Measurements from ENCODE around the gene CACFD1. TPM values are rescaled to one million over a fixed set of nuclear protein-coding genes. Genes with fewer than 3 reads are reported as not detected.

The CACFD1 gene
- polyA plus RNA-seq, 2 donors = 7.0 to 7.9 TPM

DNA sequence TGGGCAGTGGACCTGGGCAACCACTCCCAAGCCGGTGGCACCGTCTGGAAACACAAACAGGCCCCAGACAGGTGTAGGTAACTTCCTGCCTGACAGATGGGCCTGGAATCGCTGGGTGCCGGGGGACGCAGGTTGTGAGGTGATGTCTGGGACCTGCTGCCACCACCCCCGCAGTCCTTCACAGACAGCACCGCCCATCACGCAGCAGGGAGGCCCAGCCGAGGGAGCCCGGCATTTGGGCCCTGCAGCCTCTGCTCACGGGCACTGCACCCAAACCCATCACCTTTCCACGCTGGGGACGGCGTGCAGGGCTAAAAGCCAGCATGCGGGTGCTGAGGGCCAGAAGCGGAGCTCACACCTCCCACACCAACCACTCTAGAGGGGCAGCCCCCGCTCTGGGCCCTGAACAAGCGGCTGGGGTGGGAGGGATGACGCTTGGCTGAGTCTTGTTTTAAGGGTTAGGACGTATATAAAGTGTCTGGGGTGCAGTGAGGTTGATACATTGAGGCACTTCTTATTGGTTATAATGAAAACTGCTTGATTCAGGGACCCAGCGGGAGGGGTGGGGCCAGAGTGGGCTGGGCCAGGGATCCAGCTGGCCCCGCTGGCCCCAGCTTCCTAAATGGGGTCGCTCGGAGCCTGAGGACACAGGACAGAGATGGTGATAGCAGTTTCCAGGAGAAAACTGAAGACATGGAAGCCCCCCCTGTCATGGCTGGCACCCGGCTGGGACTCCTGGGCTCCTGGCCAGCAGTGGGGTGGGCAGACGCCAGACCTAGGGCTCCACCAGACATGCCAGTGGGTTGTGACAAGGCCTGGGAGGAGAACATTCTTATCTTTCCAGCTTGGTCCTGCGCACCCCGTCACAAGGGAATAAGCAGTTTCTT lies 53.7 kb downstream of the CACFD1 start:
- H3K36me3 ChIP-seq (ENCODE audit: control insufficient read depth in 2 of 2, insufficient read depth in 2 of 2, low read length in 1 of 2) = no peaks in the 10 kb centered on the region
- no peak overlapping the region for H3K4me3 ChIP-seq (ENCODE audit: low read depth in 1 of 2, low read length in 2 of 2)
- H3K9me3 ChIP-seq (ENCODE audit: control insufficient read depth in 2 of 2, insufficient read depth in 1 of 2, low read depth in 1 of 2, low read length in 1 of 2) = no peaks in the 10 kb centered on the region
- no peak overlapping the region for H3K27ac ChIP-seq (ENCODE audit: low read depth in 2 of 2, low read length in 1 of 2)
- peaks cover 0 to 13% of the 10 kb centered on the region in 2 donors for H3K4me1 ChIP-seq (ENCODE audit: control insufficient read depth in 2 of 2, insufficient read depth in 2 of 2, low read length in 1 of 2)
- WGBS, 2 donors = 69 to 70% methylated on average over 28 of the region's 28 CpGs
- no peaks in the 10 kb centered on the region for H3K27me3 ChIP-seq (ENCODE audit: control insufficient read depth in 1 of 2, insufficient read depth in 2 of 2, low read length in 2 of 2)

DNA sequence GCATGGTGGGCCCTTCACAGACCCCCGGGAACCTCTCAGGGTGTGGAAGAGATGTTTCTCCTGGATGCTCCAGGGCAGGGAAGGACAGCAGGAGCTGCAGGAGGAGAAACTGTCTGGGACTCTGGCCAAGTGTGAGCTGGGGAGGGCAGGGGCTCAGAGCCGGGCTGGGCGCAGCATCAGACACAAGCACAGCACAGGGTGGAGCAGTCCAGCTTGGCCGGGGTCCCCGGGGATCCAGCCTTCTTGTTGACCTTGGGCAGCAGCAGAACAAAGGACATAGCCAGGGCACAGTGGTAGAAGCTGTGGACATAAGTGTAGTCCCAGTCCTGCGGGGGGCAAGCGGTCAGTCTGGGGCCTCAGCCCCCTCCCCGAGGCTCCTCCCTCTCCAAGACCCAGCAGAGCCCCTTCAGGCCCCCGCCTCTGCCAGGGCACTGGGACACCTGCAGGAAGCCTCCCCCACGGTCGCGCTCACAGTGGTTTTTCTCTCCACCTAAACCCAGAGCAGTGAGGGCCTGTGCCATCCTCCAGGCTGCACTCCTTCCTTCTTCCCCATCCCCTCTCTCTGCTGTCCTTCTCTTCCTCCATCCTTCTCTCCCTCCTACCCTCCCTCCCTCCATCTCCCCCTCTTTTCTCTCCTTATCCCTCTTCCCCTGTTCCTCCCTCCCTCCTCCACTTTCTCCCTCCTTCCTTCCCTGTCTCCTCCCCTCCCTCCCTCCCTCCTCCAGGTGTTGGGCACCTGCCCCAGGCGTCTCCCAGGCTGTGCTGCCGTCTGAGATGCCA lies 54.9 kb downstream of the CACFD1 start:
- Histone ChIP-seq H3K36me3 (ENCODE audit: control insufficient read depth in 2 of 2, insufficient read depth in 2 of 2, low read length in 1 of 2) (no peaks in the 10 kb centered on the region), H3K4me1 (ENCODE audit: control insufficient read depth in 2 of 2, insufficient read depth in 2 of 2, low read length in 1 of 2) (peaks cover 0 to 8% of the 10 kb centered on the region in 2 donors), H3K27ac (ENCODE audit: low read depth in 2 of 2, low read length in 1 of 2) (no peak overlapping the region), H3K27me3 (ENCODE audit: control insufficient read depth in 1 of 2, insufficient read depth in 2 of 2, low read length in 2 of 2) (no peaks in the 10 kb centered on the region), H3K4me3 (ENCODE audit: low read depth in 1 of 2, low read length in 2 of 2) (no peak overlapping the region), H3K9me3 (ENCODE audit: control insufficient read depth in 2 of 2, insufficient read depth in 1 of 2, low read depth in 1 of 2, low read length in 1 of 2) (no peaks in the 10 kb centered on the region)
- WGBS, 2 donors = 37 to 42% methylated on average over 10 to 14 of the region's 14 CpGs

DNA sequence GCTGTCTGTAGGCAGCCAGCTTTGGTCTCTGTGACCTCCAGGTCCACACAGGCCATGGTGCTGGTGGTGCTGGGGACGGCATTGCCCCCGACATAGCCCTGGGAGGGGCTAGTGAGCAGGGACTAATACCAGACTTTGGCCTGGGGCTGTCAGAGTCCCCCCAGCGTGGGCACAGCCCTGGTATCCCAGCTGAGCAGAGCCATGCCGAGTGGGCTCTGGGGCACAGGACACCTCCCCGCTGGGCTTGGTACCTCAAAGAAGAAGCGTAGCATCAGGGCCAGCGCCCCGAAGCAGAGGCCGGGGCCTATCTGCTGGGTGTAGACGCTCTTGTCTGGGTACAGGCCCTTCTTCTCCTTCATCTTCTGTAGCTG lies 55.4 kb downstream of the CACFD1 start:
- H3K4me1 ChIP-seq (ENCODE audit: control insufficient read depth in 2 of 2, insufficient read depth in 2 of 2, low read length in 1 of 2) = peaks cover 0 to 8% of the 10 kb centered on the region in 2 donors

DNA sequence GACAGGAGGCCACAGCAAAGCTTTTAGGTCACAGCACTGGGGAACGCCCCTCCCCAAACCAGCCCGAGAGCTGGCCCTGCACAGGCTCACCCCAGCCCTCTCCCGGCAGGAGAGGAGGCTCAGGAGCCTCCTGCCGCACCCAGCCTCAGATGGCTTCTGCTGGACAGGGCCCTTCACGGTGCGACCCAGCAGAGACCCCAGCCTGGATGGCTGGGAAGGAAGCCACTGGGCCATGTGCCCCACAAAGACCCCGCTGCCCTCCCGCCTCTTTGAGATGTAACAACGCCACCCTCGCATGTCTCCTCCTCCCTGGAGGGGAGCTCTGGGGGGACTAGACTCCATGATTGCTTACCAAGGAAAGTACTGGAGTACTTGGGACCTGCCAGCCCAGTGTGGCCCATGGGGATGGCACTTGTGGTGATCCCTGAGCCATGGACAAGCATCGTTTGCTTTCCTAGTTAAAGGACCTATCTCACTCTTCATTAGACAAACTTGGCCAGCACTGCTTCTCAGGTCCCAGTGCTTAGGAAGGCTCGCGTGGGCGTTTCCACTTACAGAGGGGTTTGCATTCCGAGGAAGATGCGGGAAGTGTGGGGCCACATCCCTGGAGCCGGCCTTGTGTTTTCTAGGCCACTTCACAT lies 56.0 kb downstream of the CACFD1 start:
- Histone ChIP-seq H3K36me3 (ENCODE audit: control insufficient read depth in 2 of 2, insufficient read depth in 2 of 2, low read length in 1 of 2) (no peaks in the 10 kb centered on the region), H3K27ac (ENCODE audit: low read depth in 2 of 2, low read length in 1 of 2) (no peak overlapping the region), H3K4me1 (ENCODE audit: control insufficient read depth in 2 of 2, insufficient read depth in 2 of 2, low read length in 1 of 2) (peaks cover 0 to 8% of the 10 kb centered on the region in 2 donors), H3K4me3 (ENCODE audit: low read depth in 1 of 2, low read length in 2 of 2) (no peak overlapping the region), H3K9me3 (ENCODE audit: control insufficient read depth in 2 of 2, insufficient read depth in 1 of 2, low read depth in 1 of 2, low read length in 1 of 2) (no peaks in the 10 kb centered on the region), H3K27me3 (ENCODE audit: control insufficient read depth in 1 of 2, insufficient read depth in 2 of 2, low read length in 2 of 2) (no peaks in the 10 kb centered on the region)
- WGBS, 2 donors = 89 to 93% methylated on average over 17 of the region's 17 CpGs

More for the DNA sequence above, 55.4 kb downstream of the CACFD1 start:
- no peak overlapping the region for H3K27ac ChIP-seq (ENCODE audit: low read depth in 2 of 2, low read length in 1 of 2)
- no peaks in the 10 kb centered on the region for H3K27me3 ChIP-seq (ENCODE audit: control insufficient read depth in 1 of 2, insufficient read depth in 2 of 2, low read length in 2 of 2)
- H3K4me3 ChIP-seq (ENCODE audit: low read depth in 1 of 2, low read length in 2 of 2) = no peak overlapping the region
- H3K9me3 ChIP-seq (ENCODE audit: control insufficient read depth in 2 of 2, insufficient read depth in 1 of 2, low read depth in 1 of 2, low read length in 1 of 2) = no peaks in the 10 kb centered on the region
- WGBS, 2 donors = 85 to 87% methylated on average over 10 of the region's 10 CpGs
- no peaks in the 10 kb centered on the region for H3K36me3 ChIP-seq (ENCODE audit: control insufficient read depth in 2 of 2, insufficient read depth in 2 of 2, low read length in 1 of 2)

DNA sequence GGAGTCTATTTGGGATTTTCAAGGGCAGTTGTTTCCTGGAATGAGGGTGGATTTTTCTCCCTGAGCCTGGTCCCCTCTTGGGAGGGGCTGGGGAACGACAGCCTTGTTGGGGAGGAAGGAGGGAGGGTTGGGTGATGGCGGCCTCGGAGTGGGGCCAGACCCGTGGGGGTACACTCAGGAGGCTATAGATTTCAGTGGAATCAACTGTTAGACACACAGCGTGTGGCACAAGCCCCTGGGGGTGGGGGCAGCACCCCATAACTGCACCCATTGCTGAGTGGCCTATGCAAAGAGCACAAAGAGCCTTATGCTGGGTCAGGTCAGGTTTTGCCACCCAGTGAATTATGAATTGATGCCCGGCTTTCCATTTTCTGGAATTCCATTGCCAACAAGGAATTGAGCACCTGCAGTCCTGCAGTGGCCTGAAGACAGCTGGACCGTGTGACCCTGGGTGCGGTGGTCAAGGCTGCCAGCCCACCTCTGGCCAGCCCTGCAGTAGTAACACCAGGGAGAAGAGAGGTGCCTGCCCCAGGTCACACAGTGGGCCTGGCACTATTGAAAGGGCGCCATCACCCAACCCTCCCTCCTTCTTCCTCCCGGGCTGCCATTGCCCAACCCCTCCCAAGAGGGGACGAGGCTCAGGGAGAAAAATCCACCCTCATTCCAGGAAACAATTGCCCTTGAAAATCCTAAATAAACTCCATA lies 56.6 kb downstream of the CACFD1 start:
- H3K27me3 ChIP-seq (ENCODE audit: control insufficient read depth in 1 of 2, insufficient read depth in 2 of 2, low read length in 2 of 2) = no peaks in the 10 kb centered on the region
- no peaks in the 10 kb centered on the region for H3K9me3 ChIP-seq (ENCODE audit: control insufficient read depth in 2 of 2, insufficient read depth in 1 of 2, low read depth in 1 of 2, low read length in 1 of 2)
- 71 to 75% methylated on average over 11 of the region's 11 CpGs for WGBS, 2 donors
- H3K4me1 ChIP-seq (ENCODE audit: control insufficient read depth in 2 of 2, insufficient read depth in 2 of 2, low read length in 1 of 2) = peaks cover 0 to 8% of the 10 kb centered on the region in 2 donors
- no peak overlapping the region for H3K4me3 ChIP-seq (ENCODE audit: low read depth in 1 of 2, low read length in 2 of 2)
- no peak overlapping the region for H3K27ac ChIP-seq (ENCODE audit: low read depth in 2 of 2, low read length in 1 of 2)
- no peaks in the 10 kb centered on the region for H3K36me3 ChIP-seq (ENCODE audit: control insufficient read depth in 2 of 2, insufficient read depth in 2 of 2, low read length in 1 of 2)

DNA sequence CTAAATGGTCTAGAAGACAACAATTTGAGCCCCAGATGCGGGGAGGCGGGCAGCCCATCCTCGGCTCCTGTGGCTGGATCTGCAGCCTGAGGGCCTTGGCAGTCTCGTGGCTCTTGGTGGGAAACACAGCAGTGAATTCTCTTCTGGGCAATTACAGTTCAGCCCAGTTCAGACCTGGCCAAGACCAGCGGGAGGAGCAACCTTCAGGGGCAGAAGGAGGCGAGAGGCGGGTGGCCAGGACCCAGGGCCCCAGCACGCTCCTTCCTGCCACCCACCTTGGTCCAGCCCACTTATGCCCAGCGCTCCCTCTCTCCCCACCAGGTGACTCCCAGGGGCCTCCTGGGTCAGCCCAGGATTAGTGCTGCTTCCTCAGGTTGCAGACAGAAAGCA lies 57.2 kb downstream of the CACFD1 start:
- 77 to 81% methylated on average over 9 of the region's 9 CpGs for WGBS, 2 donors
- peaks cover 0 to 8% of the 10 kb centered on the region in 2 donors for H3K4me1 ChIP-seq (ENCODE audit: control insufficient read depth in 2 of 2, insufficient read depth in 2 of 2, low read length in 1 of 2)
- H3K4me3 ChIP-seq (ENCODE audit: low read depth in 1 of 2, low read length in 2 of 2) = no peak overlapping the region
- H3K27ac ChIP-seq (ENCODE audit: low read depth in 2 of 2, low read length in 1 of 2) = no peak overlapping the region
- no peaks in the 10 kb centered on the region for H3K36me3 ChIP-seq (ENCODE audit: control insufficient read depth in 2 of 2, insufficient read depth in 2 of 2, low read length in 1 of 2)
- no peaks in the 10 kb centered on the region for H3K9me3 ChIP-seq (ENCODE audit: control insufficient read depth in 2 of 2, insufficient read depth in 1 of 2, low read depth in 1 of 2, low read length in 1 of 2)
- no peaks in the 10 kb centered on the region for H3K27me3 ChIP-seq (ENCODE audit: control insufficient read depth in 1 of 2, insufficient read depth in 2 of 2, low read length in 2 of 2)

DNA sequence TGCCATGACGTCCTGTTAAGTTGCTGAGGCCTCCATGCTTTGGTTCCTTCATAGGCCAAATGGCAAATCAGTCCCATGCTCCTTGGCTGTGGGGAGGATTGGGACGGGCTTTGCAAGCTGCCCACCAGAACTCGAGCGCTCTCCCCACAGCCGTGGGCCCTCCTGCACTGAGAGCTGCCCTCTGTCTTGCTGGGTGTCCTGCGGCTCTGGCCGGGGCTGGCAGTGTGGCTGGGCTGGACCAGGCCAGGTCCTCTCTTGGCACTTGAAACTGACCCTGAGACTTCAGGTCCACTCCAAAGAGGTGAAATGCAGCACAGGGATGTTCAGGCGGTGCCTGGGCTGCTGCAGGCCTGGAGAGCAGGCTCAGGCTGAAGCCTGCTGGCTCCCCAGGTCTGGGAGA lies 57.9 kb downstream of the CACFD1 start:
- no peak overlapping the region for H3K4me3 ChIP-seq (ENCODE audit: low read depth in 1 of 2, low read length in 2 of 2)
- H3K9me3 ChIP-seq (ENCODE audit: control insufficient read depth in 2 of 2, insufficient read depth in 1 of 2, low read depth in 1 of 2, low read length in 1 of 2) = no peaks in the 10 kb centered on the region
- peaks cover 0 to 5% of the 10 kb centered on the region in 2 donors for H3K4me1 ChIP-seq (ENCODE audit: control insufficient read depth in 2 of 2, insufficient read depth in 2 of 2, low read length in 1 of 2)
- H3K27ac ChIP-seq (ENCODE audit: low read depth in 2 of 2, low read length in 1 of 2) = no peak overlapping the region
- H3K27me3 ChIP-seq (ENCODE audit: control insufficient read depth in 1 of 2, insufficient read depth in 2 of 2, low read length in 2 of 2) = no peaks in the 10 kb centered on the region
- H3K36me3 ChIP-seq (ENCODE audit: control insufficient read depth in 2 of 2, insufficient read depth in 2 of 2, low read length in 1 of 2) = no peaks in the 10 kb centered on the region
- WGBS, 2 donors = 74 to 81% methylated on average over 8 of the region's 8 CpGs

DNA sequence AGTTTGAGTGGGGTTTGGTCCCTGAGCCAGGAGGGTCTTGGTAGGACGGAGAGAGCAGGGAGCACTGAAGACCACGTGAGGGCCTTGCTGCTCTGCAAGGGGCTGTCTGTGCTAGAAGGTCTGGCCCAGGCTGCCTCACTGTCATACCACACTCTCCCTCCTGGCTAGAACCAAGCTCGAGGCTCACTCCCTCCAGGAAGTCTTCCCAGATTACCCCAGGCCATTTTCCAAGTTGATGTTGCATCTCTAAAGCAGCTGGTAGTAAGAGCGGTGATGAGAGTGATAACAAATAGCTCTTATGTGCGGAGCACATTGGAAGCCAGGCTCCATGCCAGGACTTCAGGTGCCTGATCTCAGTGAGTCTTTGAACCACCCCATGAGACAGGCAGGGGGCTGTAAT lies 58.4 kb downstream of the CACFD1 start:
- WGBS, 2 donors = 85 to 90% methylated on average over 5 of the region's 5 CpGs
- Histone ChIP-seq H3K9me3 (ENCODE audit: control insufficient read depth in 2 of 2, insufficient read depth in 1 of 2, low read depth in 1 of 2, low read length in 1 of 2) (no peaks in the 10 kb centered on the region), H3K4me3 (ENCODE audit: low read depth in 1 of 2, low read length in 2 of 2) (no peak overlapping the region), H3K4me1 (ENCODE audit: control insufficient read depth in 2 of 2, insufficient read depth in 2 of 2, low read length in 1 of 2) (peaks cover 0 to 5% of the 10 kb centered on the region in 2 donors), H3K27ac (ENCODE audit: low read depth in 2 of 2, low read length in 1 of 2) (no peak overlapping the region), H3K27me3 (ENCODE audit: control insufficient read depth in 1 of 2, insufficient read depth in 2 of 2, low read length in 2 of 2) (no peaks in the 10 kb centered on the region), H3K36me3 (ENCODE audit: control insufficient read depth in 2 of 2, insufficient read depth in 2 of 2, low read length in 1 of 2) (no peaks in the 10 kb centered on the region)

Data from esophagus (tissue), 2 donors.